GM12874 (cell line): ENCODE results near the gene PFKFB3.

Experiments used
- CTCF ChIP-seq: IDR thresholded peaks from 2 replicates; pipeline ENCODE4 v1.5.1; 2011; ENCODE audit warnings: low read depth, mild to moderate bottlenecking, control low read depth, low read length, moderate library complexity; ENCODE audit not compliant: insufficient read depth

PFKFB3 gene

DNA sequence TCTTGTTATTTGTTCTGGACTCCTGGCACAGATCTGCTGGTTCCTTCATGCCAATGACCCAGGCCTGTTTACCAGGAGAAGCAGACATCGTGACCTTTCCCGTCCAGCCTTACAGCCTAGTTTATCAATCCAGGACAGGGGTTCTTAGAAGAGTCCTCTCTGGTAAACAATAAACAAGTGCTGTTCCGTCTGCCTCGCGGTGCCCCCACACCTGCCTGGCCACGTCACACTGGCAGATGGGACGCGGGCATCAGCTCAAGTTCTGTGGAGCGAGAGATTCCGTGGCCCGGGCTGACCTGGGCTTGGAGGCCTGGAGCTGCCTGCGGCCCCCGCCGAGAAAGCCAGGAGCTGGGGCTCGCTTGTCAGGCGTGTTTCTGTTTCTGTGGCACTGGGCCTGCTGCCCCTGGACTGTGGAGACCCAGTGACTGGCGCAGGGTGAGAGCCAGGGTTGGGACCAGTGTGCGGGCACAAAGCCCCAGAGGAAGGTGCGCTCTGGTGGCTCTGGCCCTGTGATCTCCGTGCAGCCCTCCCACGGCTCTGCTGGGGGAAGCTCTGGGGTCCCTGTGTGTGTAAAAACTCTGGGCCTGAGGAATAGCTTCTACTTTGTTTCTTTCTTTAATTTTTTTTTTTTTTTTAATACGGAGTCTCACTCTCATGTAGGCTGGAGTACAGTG is 28.4 kb upstream of the PFKFB3 start:
- no peak for TF ChIP-seq CTCF

- no peak for TF ChIP-seq CTCF
Measured at GRCh38 chr10:6175329-6176055, 27.2 kb upstream of the PFKFB3 start.

DNA sequence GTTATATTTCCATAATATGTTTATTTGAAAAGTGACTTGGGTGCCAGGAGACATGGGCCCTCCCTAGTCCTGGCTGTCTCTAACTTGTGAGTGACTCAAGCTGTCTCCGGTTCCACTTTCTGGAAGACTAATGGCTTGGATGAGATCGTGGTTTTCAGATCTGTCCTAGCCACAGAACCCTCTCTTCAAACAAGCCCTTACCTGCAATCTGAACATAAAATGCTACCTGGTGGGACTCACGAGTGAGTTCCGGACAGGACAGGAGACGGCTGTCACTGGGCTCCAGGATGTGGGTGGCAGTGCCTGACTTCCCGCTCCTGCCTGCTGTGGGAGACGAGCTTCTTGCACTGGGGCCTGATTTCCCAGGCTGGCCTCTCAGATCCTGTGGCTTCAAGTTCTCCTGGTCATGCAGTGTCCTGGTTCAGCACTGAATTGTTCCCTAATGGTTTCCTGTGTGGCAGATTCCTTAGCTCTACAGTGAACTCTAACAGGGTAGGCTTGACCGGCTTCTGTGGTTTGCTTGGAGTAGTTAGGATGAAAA is 26.0 kb upstream of the PFKFB3 start:
- TF ChIP-seq CTCF: no peak

DNA sequence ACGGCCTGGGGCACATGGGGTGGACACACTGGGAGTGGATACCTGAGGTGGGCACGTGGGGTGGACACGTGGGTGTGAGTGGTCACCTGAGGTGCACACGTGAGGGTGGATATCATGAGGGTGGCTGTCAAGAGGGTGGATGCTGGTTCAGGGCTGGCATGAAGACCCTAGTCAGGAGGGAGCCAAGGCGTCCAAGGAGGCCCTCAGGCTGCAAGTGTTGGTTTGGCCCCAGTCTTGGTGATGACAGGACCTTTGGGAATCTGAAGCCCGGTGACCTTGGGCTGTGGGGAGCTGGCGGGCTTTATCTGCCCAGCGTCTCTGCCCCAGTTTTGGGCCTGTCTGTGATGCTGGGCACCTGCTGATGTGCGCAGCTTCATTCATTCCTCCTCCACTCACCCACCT is 24.9 kb upstream of the PFKFB3 start:
- no peak for TF ChIP-seq CTCF

- no peak for TF ChIP-seq CTCF
Measured at GRCh38 chr10:6178581-6178980, 24.2 kb upstream of the PFKFB3 start.

GRCh38 chr10:6179078-6179477 is 23.7 kb upstream of the PFKFB3 start:
- TF ChIP-seq CTCF: no peak

GRCh38 chr10:6180480-6181110 is 22.1 kb upstream of the PFKFB3 start:
- TF ChIP-seq CTCF: no peak
